Vagina (tissue), 2 donors: ENCODE results near the gene DNASE1L2.
"Not testable (repeated sequence)": the region's sequence is repeated elsewhere in the genome, so short reads cannot be mapped to it uniquely, and the experiment has no call there.

ENCODE experiments used
- POLR2AphosphoS5 ChIP-seq, 2 donors: sonication (generic); formaldehyde crosslinking; IDR thresholded peaks; one replicate each; pipeline ENCODE4 v1.9.0; 2017; ENCODE audit warnings: antibody characterized with exemption in 2 of 2, mild to moderate bottlenecking in 2 of 2, low read depth in 1 of 2; ENCODE audit not compliant: insufficient read depth in 1 of 2
- TF ChIP-seq, protein P1 (sequence below), 3 experiments: fragments of 450-650 bp in 2 of 3; fragments of 200-600 bp in 1 of 3; sonication (generic) in 1 of 3; IDR thresholded peaks; one replicate each; pipeline ENCODE4 v1.5.1; 2017 to 2019; ENCODE audit warnings: antibody characterized with exemption in 3 of 3, mild to moderate bottlenecking in 2 of 3, moderate library complexity in 2 of 3

DNA sequence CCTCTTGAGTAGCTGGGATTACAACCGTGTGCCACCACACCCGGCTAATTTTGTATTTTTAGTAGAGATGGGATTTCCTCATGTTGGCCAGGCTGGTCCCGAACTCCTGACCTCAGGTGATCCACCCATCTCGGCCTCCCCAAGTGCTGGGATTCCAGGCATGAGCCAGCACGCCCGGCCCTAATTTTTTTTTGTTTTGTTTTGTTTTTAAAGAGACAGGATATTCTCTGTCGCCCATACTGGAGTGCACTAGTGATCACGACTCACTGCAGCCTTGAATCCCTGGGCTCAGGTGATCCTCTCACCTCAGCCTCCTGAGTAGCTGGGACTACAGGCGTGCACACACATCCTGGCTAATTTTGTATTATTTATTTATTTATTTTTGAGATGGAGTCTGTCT is 4.1 kb downstream of the DNASE1L2 start:
- TF ChIP-seq, protein P1, sequence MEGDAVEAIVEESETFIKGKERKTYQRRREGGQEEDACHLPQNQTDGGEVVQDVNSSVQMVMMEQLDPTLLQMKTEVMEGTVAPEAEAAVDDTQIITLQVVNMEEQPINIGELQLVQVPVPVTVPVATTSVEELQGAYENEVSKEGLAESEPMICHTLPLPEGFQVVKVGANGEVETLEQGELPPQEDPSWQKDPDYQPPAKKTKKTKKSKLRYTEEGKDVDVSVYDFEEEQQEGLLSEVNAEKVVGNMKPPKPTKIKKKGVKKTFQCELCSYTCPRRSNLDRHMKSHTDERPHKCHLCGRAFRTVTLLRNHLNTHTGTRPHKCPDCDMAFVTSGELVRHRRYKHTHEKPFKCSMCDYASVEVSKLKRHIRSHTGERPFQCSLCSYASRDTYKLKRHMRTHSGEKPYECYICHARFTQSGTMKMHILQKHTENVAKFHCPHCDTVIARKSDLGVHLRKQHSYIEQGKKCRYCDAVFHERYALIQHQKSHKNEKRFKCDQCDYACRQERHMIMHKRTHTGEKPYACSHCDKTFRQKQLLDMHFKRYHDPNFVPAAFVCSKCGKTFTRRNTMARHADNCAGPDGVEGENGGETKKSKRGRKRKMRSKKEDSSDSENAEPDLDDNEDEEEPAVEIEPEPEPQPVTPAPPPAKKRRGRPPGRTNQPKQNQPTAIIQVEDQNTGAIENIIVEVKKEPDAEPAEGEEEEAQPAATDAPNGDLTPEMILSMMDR (IDR thresholded peaks at IDR 0.05) = not testable (repeated sequence)
- TF ChIP-seq POLR2AphosphoS5 (IDR thresholded peaks at IDR 0.05; ENCODE audit: insufficient read depth in 1 of 2, low read depth in 1 of 2) = not testable (repeated sequence)
